ENCODE measurements around the gene RPL13. TPM values are rescaled to one million over a fixed set of nuclear protein-coding genes. Genes with fewer than 3 reads are reported as not detected.

The RPL13 gene
- total and polyA plus RNA-seq, 2 of the 4 experiments (the other 2 are of a cell fraction): 2,098 to 3,527 TPM

- peak; percentile 61 for TF ChIP-seq RAD21 (IDR thresholded peaks at IDR 0.05; ENCODE audit: low read length)
- peak; percentile 61 for TF ChIP-seq SMC3 (IDR thresholded peaks at IDR 0.05; ENCODE audit: low read depth, low read length)
- TF ChIP-seq FOS (IDR thresholded peaks at IDR 0.05; ENCODE audit: low read depth, low read length): no peak
These were observed 3.5 kb upstream of the RPL13 start (continued) for GRCh38 chr16:89556750-89557689.

GRCh38 chr16:89557690-89558490, 2.6 kb upstream of the RPL13 start:
- in situ Hi-C loops (cut with MboI; ENCODE audit: low sequenced_read_pairs) (no loop called here), dilution Hi-C loops (cut with HindIII; ENCODE audit: low sequenced_read_pairs, unreplicated experiment) (no loop called here), intact Hi-C loops (cut with micrococcal nuclease) (loop anchor here (2.0 kb wide), 1 partner anchor 225 kb away; no protein-coding TSS in a partner anchor)
- Histone ChIP-seq H3K18ac (ENCODE audit: low read depth, low read length) (no peak overlapping the region), H2BK120ac (ENCODE audit: low read depth, low read length) (no peak overlapping the region), H4K91ac (ENCODE audit: insufficient read depth, low read depth, low read length) (no peak overlapping the region), H3K27ac (ENCODE audit: insufficient read depth, low read length) (no peak overlapping the region), H2AK9ac (replicated peaks; ENCODE audit: low read depth, low read length, poor library complexity) (no peak overlapping the region), H2BK5ac (ENCODE audit: low read depth, low read length, poor library complexity, severe bottlenecking) (no peak overlapping the region), H2BK15ac (ENCODE audit: low read depth, low read length) (no peak overlapping the region), H2AFZ (replicated peaks; ENCODE audit: low read length, poor library complexity) (no peak overlapping the region), H2BK20ac (ENCODE audit: low read depth, low read length) (no peak overlapping the region), H3K4me2 (ENCODE audit: low read depth, low read length) (no peak overlapping the region), H3K27me3 (ENCODE audit: control insufficient read depth, insufficient read depth, low read length) (no peaks in the 10 kb centered on the region), H3K4ac (ENCODE audit: low read depth, low read length) (0 out of 2 replicates have a peak overlapping the region, but pooled peaks have one; percentile 19), H3K4me1 (ENCODE audit: control insufficient read depth, insufficient read depth, low read length) (peaks cover 8% of the 10 kb centered on the region), H3K23ac (ENCODE audit: low read depth, low read length) (no peak overlapping the region), H3K4me3 (ENCODE audit: insufficient read depth, low read depth, low read length) (no peak overlapping the region), H3K9ac (ENCODE audit: low read depth, low read length) (no peak overlapping the region), H3K9me1 (ENCODE audit: insufficient read depth, low read length) (no peaks in the 10 kb centered on the region), H3K36me3 (ENCODE audit: control insufficient read depth, insufficient read depth, low read length) (peaks cover 40% of the 10 kb centered on the region), H3K9me3 (ENCODE audit: control insufficient read depth, insufficient read depth, low read length) (no peaks in the 10 kb centered on the region), H4K8ac (ENCODE audit: low read depth in 2 of 2, low read length in 2 of 2) (no peak overlapping the region), H4K20me1 (ENCODE audit: insufficient read depth, low read length) (peaks cover 24% of the 10 kb centered on the region), H4K5ac (ENCODE audit: low read depth, low read length) (no peak overlapping the region), H2AK5ac (ENCODE audit: low read depth, low read length) (no peak overlapping the region), H3K79me1 (ENCODE audit: low read depth in 1 of 2, low read length in 2 of 2) (peaks cover 11 to 35% of the 10 kb centered on the region in 2 experiments; a peak in 3 of 4 replicates), H3K14ac (replicated peaks; ENCODE audit: low read depth, low read length) (no peak overlapping the region), H3K56ac (ENCODE audit: extremely low read depth, insufficient read depth, low read length) (no peak overlapping the region)
- ChIA-PET CTCF (interaction anchor here (1.6 kb wide), 1 partner anchor 9 kb away, joined by 5 read pairs; no protein-coding TSS in a partner anchor), POLR2A (ENCODE audit: unreplicated experiment) (no interaction called here)
- ATAC-seq (ENCODE audit: low read depth) (no peak), DNase-seq (no peak)
- 88% methylated on average over 9 of the region's 19 CpGs; no CpG with 5 or more reads in 1 of the 2 experiments for WGBS, 2 experiments (ENCODE audit: extremely low coverage in 2 of 2, insufficient read length in 1 of 2)
- BruUV-seq (replicated peaks): no TSS peak
- TF ChIP-seq SMC3 (IDR thresholded peaks at IDR 0.05; ENCODE audit: low read depth, low read length) (no peak), RCOR1 (IDR thresholded peaks at IDR 0.05; ENCODE audit: insufficient replicate concordance, low read length) (no peak), MAZ (IDR thresholded peaks at IDR 0.05; ENCODE audit: borderline replicate concordance, low read depth, low read length) (no peak), BHLHE40 (IDR thresholded peaks at IDR 0.05; ENCODE audit: low read depth, low read length) (no peak), FOS (IDR thresholded peaks at IDR 0.05; ENCODE audit: low read depth, low read length) (no peak), MXI1 (IDR thresholded peaks at IDR 0.05; ENCODE audit: borderline replicate concordance, low read depth, low read length) (no peak), ELK1 (IDR thresholded peaks at IDR 0.05; ENCODE audit: borderline replicate concordance, low read depth, low read length) (no peak), POLR2A (IDR thresholded peaks at IDR 0.05; ENCODE audit: low read depth, low read length) (no peak), MAFK (IDR thresholded peaks at IDR 0.05; ENCODE audit: low read depth, low read length) (no peak), USF2 (IDR thresholded peaks at IDR 0.05; ENCODE audit: low read depth, low read length) (no peak; the same call in 1 of the 2 replicates), CHD1 (IDR thresholded peaks at IDR 0.05; ENCODE audit: low read depth, low read length) (no peak)

Data from IMR-90 (cell line).